Stimulated activated naive CD8-positive, alpha-beta T cell treated with anti-CD3 and anti-CD28 coated beads, Interleukin-15, Interleukin-2, amounts not matched to agents 100 ng/mL and 50 ng/mL, for 24 hours (primary cell): Measurements from ENCODE around the gene MCUB.
"Not testable (repeated sequence)": the region's sequence is repeated elsewhere in the genome, so short reads cannot be mapped to it uniquely, and the experiment has no call there.

ENCODE experiments used
- H3K27ac Mint-ChIP-seq: one replicate; pipeline ENCODE4 v1.8.0; 2021; ENCODE audit warnings: mild to moderate bottlenecking, mixed read lengths
- H3K27me3 Mint-ChIP-seq: one replicate; pipeline ENCODE4 v1.8.0; 2021; ENCODE audit warnings: mixed read lengths
- H3K36me3 Mint-ChIP-seq: one replicate; pipeline ENCODE4 v1.8.0; 2021; ENCODE audit warnings: low read depth, mixed read lengths
- H3K4me1 Mint-ChIP-seq: one replicate; pipeline ENCODE4 v1.8.0; 2021; ENCODE audit warnings: low read depth, mixed read lengths
- H3K4me3 Mint-ChIP-seq: one replicate; pipeline ENCODE4 v1.8.0; 2021; ENCODE audit warnings: mild to moderate bottlenecking, mixed read lengths
- H3K9me3 Mint-ChIP-seq: one replicate; pipeline ENCODE4 v1.8.0; 2021; ENCODE audit warnings: mixed read lengths

The MCUB gene

DNA sequence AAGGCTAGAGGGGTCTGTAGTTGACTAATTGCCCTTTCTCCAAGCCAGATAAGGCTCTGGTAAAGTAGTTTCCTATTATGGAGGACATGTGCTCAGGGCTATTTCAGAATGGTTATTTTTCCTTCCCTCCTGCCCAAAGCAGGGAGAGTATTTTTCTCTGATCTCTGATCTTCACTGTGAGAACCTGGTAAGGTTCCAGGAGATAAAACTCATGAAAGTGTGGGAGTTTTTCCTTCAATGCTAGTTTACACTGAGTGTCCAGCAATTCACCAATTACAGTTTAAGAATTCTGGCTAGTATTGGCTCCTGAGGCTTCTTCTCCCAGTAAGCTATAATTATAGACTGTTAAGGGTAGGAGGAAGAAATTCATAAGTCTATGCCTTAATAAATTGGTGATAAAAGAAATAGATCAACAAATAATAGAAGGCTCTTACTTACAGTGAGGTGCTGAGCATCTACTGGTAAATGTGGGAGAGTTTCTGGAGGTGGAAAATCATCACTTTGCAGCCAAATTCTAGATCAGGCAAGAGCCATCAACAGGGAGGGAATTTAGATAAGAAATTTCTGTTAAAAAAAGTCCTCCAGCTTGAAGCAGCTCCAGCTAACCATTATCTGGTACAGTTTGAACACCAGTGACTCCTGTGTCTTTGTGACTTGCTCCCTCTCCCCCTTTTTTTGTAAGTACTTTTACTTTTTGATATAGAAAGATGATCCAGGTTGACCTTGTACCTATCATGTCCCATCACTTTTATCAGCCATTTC, 112.3 kb downstream of the MCUB start:
- no peaks in the 10 kb centered on the region for H3K27me3 Mint-ChIP-seq
- peaks cover 63% of the 10 kb centered on the region for H3K4me1 Mint-ChIP-seq
- peaks cover 56% of the 10 kb centered on the region for H3K36me3 Mint-ChIP-seq
- no peak overlapping the region for H3K4me3 Mint-ChIP-seq
- H3K9me3 Mint-ChIP-seq, result peaks cover 7% of the 10 kb centered on the region
- peak overlapping the region; percentile 84 for H3K27ac Mint-ChIP-seq

DNA sequence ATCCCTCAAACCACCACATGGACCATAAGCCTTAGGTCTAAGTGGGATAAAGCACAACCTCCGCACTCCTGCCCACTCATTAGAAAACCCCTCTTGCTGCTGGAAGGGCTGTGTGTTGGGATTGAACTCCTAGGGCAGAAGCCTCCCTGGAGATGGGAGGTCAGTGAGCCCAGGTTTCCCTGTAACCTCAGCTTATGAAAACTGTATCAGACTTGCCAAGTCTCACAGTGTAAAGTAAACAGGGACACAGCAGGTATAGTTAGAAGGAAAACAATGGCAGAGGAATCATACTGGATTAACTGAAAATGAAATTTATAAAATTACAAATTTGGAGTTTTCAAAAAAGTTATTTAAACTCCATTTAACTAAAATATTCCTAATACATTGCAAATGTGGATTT, 113.3 kb downstream of the MCUB start:
- peaks cover 52% of the 10 kb centered on the region for H3K36me3 Mint-ChIP-seq

DNA sequence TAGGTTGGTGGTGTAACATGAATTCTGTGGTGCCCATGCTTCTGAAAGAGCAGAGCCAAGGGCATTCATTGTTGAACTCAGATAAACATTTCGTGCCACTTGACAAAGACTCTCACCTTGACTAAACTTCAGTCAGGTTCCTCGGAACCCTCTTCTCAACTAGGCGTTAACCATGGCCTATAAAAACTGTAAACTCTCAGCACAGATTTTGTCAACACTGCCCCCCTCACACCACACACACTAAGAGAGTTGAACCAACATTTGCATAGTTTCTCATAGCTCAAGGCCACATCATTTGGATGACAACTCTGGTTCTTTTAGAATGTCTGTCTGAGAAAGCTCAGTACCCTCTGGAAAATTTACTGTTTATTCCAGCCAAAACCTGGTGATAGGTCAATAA, 115.1 kb downstream of the MCUB start:
- Mint-ChIP-seq H3K4me3 (no peak overlapping the region), H3K9me3 (peaks cover 7% of the 10 kb centered on the region), H3K4me1 (peaks cover 36% of the 10 kb centered on the region), H3K27me3 (no peaks in the 10 kb centered on the region), H3K27ac (peak overlapping the region; percentile 0), H3K36me3 (peaks cover 44% of the 10 kb centered on the region)

More for the DNA sequence above, 113.3 kb downstream of the MCUB start:
- peaks cover 54% of the 10 kb centered on the region for H3K4me1 Mint-ChIP-seq
- H3K27me3 Mint-ChIP-seq, result no peaks in the 10 kb centered on the region
- H3K4me3 Mint-ChIP-seq, result no peak overlapping the region
- peak overlapping the region; percentile 71 for H3K27ac Mint-ChIP-seq
- peaks cover 7% of the 10 kb centered on the region for H3K9me3 Mint-ChIP-seq

DNA sequence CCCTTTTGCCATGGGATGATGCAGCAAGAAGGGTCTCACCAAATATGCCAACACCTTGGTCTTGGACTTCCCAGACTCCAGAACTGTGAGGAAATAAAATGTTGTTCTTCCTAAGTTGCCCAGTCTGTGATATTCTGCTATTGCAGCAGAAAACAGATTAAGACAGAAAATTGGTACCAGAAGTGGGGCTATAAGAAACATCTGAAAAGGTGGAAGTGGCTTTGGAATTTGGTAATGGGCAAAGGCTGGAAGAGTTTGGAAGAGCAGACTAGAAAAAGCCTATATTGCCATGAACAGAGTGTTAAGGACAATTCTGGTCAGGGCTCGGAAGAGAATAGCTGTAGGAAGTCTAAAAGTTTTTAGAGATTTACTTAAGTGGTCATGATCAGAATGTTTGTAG, 115.8 kb downstream of the MCUB start:
- H3K27ac Mint-ChIP-seq, result no peak overlapping the region
- H3K27me3 Mint-ChIP-seq, result no peaks in the 10 kb centered on the region
- peaks cover 29% of the 10 kb centered on the region for H3K4me1 Mint-ChIP-seq
- no peak overlapping the region for H3K4me3 Mint-ChIP-seq
- peaks cover 7% of the 10 kb centered on the region for H3K9me3 Mint-ChIP-seq
- H3K36me3 Mint-ChIP-seq, result peaks cover 41% of the 10 kb centered on the region

DNA sequence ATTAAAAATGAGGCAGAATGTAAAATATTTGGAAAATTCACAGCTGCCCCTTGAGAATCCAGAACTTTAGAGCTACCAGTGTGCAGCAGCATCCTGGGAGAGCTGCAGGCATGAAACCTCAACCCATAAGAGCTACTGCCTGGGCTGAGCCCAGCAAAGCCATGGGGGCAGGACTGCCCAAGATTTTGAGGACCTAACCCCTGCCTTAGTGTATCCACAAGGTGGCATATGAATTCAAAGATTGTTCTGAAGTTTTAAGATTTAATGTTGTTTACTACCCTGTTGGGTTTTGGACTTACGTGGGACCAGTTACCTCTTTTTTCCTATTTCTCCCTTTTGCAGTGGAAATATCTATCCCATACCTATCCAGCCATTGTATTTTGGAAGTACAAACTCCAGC, 116.8 kb downstream of the MCUB start:
- Mint-ChIP-seq H3K27me3 (no peaks in the 10 kb centered on the region), H3K9me3 (peaks cover under 1% of the 10 kb centered on the region), H3K4me1 (peaks cover 19% of the 10 kb centered on the region), H3K36me3 (peaks cover 35% of the 10 kb centered on the region), H3K4me3 (no peak overlapping the region), H3K27ac (peak overlapping the region; percentile 45)

DNA sequence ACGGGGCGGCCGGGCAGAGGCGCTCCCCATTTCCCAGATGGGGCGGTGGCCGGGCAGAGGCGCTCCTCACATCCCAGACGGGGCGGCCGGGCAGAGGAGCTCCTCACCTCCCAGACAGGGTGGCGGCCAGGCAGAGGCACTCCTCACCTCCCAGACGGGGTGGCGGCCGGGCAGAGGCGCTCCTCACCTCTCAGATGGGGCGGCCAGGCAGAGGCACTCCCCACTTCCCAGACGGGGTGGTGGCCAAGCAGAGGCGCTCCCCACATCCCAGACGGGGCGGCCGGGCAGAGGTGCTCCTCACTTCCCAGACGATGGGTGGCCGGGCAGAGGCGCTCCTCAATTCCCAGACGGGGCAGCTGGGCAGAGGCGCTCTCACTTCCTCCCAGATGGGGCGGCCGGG, 118.4 kb downstream of the MCUB start:
- H3K27me3 Mint-ChIP-seq, H3K27ac Mint-ChIP-seq, H3K4me3 Mint-ChIP-seq, H3K9me3 Mint-ChIP-seq: not testable (repeated sequence)
- Mint-ChIP-seq H3K36me3 (peaks cover 33% of the 10 kb centered on the region), H3K4me1 (peaks cover 19% of the 10 kb centered on the region)

DNA sequence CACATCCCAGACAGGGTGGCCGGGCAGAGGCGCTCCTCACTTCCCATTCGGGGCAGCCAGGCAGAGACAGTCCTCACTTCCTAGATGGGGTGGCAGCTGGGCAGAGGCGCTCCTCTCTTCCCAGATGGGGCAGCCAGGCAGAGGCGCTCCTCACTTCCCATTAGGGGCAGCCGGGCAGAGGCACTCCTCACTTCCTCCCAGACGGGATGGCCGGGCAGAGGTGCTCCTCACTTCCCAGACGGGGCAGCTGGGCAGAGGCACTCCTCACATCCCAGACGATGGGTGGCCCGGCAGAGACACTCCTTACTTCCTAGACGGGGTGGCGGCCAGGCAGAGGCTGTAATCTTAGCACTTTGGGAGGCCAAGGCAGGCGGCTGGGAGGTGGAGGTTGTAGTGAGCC, 118.9 kb downstream of the MCUB start:
- not testable (repeated sequence) for H3K9me3 Mint-ChIP-seq, H3K27me3 Mint-ChIP-seq, H3K4me3 Mint-ChIP-seq, H3K27ac Mint-ChIP-seq
- peaks cover 33% of the 10 kb centered on the region for H3K36me3 Mint-ChIP-seq
- peaks cover 24% of the 10 kb centered on the region for H3K4me1 Mint-ChIP-seq

DNA sequence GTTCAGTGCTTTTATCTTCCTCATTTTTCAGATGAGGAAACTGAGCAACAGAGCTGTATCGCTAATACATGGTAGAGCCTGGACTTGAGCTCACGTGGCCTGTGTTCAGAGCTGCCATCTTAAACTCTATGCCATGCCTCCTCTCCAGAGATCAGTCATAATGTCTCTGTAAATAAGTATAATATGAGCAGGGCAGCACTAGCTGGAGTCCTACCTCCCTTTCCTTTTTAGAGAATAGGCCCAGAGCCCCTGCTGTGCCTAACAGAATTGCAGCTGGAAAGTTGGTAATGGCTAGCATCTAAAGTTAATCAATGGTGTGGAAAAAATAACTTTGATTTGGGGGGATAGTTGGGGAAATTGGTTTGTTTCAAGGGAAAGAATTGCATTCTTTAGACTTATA, 122.8 kb downstream of the MCUB start:
- Mint-ChIP-seq H3K4me3 (no peak overlapping the region), H3K27me3 (no peaks in the 10 kb centered on the region), H3K9me3 (no peaks in the 10 kb centered on the region), H3K27ac (no peak overlapping the region), H3K4me1 (peaks cover 14% of the 10 kb centered on the region), H3K36me3 (peaks cover 44% of the 10 kb centered on the region)

DNA sequence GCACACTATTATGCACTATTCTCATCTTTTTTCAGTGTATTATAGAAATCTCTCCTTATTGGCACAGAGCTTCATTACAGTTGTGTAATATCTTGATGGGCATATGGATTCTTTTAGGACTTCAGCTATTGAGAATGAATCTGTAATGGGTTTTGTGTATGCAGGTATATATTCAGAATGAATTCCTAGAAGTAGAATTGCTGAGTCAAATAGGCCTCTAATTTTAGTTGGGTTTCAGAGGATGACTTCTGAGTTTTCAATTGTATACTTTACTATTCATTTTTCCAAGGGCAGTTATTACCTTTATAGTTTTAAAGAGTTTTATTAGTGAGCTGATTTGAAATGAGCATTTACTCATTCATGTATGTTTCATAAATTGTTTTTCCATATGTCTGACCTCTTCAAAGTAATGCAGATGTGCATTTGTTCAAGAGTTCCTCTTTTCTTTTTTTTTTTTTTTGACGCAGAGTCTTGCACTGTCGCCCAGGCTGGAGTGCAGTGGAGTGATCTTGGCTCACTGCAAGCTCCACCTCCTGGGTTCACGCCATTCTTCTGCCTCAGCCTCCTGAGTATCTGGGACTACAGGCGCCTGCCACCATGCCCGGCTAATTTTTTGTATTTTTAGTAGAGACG, 123.7 kb downstream of the MCUB start:
- H3K36me3 Mint-ChIP-seq, result peaks cover 53% of the 10 kb centered on the region
- H3K4me1 Mint-ChIP-seq, result peaks cover 14% of the 10 kb centered on the region
- no peaks in the 10 kb centered on the region for H3K27me3 Mint-ChIP-seq
- no peak overlapping the region for H3K4me3 Mint-ChIP-seq
- no peaks in the 10 kb centered on the region for H3K9me3 Mint-ChIP-seq
- H3K27ac Mint-ChIP-seq, result no peak overlapping the region

DNA sequence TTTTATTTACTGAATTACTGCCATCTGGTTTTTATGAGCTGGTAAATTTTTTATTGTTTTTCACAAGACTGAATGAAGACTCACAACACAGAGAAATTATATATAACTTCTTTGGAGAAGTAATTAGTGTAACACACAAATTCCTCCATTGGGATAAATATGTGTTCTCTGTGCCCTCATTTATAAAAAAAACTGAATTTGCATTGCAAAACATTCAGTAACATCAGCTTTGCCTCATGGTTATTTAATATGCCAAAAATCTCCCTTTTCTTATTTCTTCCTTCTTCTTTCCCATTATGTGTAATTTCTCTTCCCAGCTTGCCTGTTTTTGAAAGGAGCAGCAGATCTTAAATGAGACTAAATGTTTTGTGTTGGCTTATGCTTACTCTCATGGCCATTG, 124.7 kb downstream of the MCUB start:
- Mint-ChIP-seq H3K36me3 (peaks cover 48% of the 10 kb centered on the region), H3K9me3 (no peaks in the 10 kb centered on the region), H3K27ac (peak overlapping the region; percentile 21), H3K27me3 (no peaks in the 10 kb centered on the region), H3K4me3 (no peak overlapping the region), H3K4me1 (peaks cover 14% of the 10 kb centered on the region)

DNA sequence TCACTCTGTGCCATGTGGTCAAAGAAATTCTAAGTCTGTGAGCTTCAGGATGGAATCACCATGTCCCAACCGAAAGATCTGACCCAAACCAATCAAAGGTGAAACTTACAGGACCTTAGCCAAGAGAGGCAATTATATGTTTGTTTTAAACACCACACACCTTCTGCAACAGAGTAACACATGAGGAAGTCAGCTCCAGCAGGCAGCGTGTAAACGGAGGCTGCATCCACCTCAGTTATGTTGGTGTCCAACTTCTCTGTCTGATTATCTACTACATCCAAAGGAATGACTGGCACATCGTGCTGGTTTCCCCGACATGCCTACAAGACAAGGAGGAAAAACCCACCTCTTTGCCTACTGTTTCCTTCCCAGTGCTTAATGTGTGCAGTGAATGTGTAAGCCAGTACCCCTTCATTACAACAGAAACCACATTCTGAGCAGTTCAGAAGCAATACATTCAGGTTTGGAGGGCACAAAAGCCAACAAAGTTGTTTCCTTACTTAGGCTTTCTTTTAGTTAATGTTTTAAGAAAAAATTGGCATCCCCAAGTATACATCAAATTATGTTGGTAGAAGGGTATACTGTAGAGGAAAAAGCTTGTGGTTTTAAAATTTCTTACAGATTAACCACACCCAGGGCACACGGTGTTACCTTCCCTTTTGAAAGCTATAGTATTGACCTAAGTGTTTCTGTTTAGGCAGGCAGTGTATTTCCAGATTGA, 130.8 kb downstream of the MCUB start:
- H3K27me3 Mint-ChIP-seq, result no peaks in the 10 kb centered on the region
- H3K9me3 Mint-ChIP-seq, result no peaks in the 10 kb centered on the region
- peaks cover 60% of the 10 kb centered on the region for H3K36me3 Mint-ChIP-seq
- peaks cover 24% of the 10 kb centered on the region for H3K4me1 Mint-ChIP-seq
- H3K27ac Mint-ChIP-seq, result peak overlapping the region; percentile 78
- peak overlapping the region; percentile 45 for H3K4me3 Mint-ChIP-seq

DNA sequence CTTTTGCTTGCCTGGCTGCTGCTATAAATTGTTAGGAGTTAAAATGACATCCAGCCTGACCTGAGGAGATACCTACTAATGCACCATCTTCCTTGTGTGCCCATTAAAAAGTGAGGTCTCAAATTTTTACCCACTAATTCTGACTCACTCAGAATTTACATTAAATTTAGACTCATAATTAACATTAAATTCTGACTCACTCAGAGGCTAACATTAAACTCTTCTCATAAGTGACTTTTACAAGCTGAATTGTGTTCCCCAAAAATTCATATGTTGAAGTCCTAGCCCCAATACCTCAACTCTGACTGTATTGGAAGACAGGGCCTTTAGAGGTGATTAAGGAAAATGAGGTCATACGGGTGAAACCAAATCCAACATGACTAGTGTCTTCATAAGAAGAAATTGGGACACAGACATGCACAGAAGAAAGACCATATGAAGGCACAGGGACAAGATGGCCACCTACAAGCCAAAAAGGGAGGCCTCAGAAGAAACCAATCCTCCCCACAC, 131.4 kb downstream of the MCUB start:
- Mint-ChIP-seq H3K4me3 (peak overlapping the region; percentile 45), H3K4me1 (peaks cover 24% of the 10 kb centered on the region), H3K36me3 (peaks cover 64% of the 10 kb centered on the region), H3K27ac (peak overlapping the region; percentile 61), H3K9me3 (no peaks in the 10 kb centered on the region), H3K27me3 (no peaks in the 10 kb centered on the region)

DNA sequence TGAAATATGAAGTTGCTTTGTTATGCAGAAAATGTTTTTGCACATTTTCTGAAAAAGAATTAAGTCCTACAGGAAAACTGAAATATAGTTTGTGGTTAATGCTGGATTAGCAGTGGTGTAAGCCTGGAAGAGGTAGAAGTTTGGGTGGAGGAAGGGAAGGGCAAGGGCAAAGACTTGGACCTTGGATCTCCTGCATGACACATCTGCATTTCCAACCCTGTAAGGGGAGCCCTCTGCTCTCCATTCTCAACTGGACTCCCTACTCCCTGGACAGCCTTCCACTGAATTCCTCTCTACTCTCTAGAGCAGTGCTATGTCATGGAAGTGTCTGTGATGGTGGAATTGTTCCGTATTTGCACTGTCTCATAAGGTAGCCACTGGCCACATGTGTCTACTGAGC, 138.6 kb downstream of the MCUB start:
- H3K27ac Mint-ChIP-seq, result no peak overlapping the region
- no peaks in the 10 kb centered on the region for H3K9me3 Mint-ChIP-seq
- peaks cover 15% of the 10 kb centered on the region for H3K4me1 Mint-ChIP-seq
- no peak overlapping the region for H3K4me3 Mint-ChIP-seq
- peaks cover 26% of the 10 kb centered on the region for H3K36me3 Mint-ChIP-seq
- no peaks in the 10 kb centered on the region for H3K27me3 Mint-ChIP-seq

DNA sequence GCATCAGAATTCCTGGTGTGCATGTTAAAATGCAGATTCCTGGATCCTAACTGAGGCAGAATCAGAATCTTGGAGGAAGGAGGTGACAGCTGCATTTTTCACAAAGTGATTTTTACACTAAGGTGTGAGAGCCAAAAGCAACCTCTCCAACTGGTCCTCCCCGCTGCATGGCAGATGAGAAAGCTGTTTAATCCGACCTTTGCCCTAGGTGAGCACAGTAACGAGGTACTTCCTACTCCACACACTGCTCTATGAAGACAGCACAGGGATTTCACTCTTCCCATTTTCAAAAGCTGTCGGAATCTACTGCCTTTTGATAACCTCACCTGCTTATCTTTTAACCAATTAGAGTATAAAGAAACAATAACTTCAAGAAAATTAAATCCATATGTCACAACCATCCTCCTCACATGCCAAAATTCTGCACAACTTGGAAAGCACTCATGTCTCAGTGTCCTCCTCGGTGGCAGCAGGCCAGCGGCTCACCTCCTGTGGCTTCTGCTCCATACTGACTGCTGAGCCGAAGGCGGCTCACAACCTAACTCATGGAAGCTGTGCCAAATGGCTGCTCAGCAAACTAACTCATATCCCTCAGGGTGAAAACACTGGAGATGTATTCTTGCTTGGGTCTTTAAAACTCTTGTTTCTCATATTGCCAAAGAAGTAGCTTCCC, 139.6 kb downstream of the MCUB start:
- Mint-ChIP-seq H3K4me3 (no peak overlapping the region), H3K27me3 (no peaks in the 10 kb centered on the region), H3K4me1 (peaks cover 19% of the 10 kb centered on the region), H3K36me3 (peaks cover 17% of the 10 kb centered on the region), H3K27ac (no peak overlapping the region), H3K9me3 (no peaks in the 10 kb centered on the region)
